HEK293 (cell line): ENCODE measurements around the gene RIPOR3.

ENCODE experiments used
- ATF2 ChIP-seq: fragments of 450-650 bp; formaldehyde crosslinking; IDR thresholded peaks from 2 replicates; pipeline ENCODE4 v1.5.1; 2016; ENCODE audit warnings: missing biosample characterization, missing genetic modification characterization, low read depth
- FEZF1 ChIP-seq: fragments of 450-650 bp; formaldehyde crosslinking; IDR thresholded peaks from 2 replicates; pipeline ENCODE4 v1.5.1; 2016; ENCODE audit warnings: missing biosample characterization, missing genetic modification characterization
- MZF1 ChIP-seq: fragments of 450-650 bp; formaldehyde crosslinking; IDR thresholded peaks from 2 replicates; pipeline ENCODE4 v1.5.1; 2017; ENCODE audit warnings: missing biosample characterization, missing genetic modification characterization, borderline replicate concordance
- REPIN1 ChIP-seq: fragments of 450-650 bp; formaldehyde crosslinking; IDR thresholded peaks from 2 replicates; pipeline ENCODE4 v1.5.1; 2017; ENCODE audit warnings: missing biosample characterization, missing genetic modification characterization, low read depth
- SCRT1 ChIP-seq: fragments of 450-650 bp; formaldehyde crosslinking; IDR thresholded peaks from 2 replicates; pipeline ENCODE4 v1.5.1; 2016; ENCODE audit warnings: missing biosample characterization, missing genetic modification characterization, borderline replicate concordance
- ZBTB11 ChIP-seq: fragments of 450-650 bp; formaldehyde crosslinking; conservative IDR thresholded peaks from 2 replicates; pipeline ENCODE4 v1.5.1; 2016; ENCODE audit warnings: low read depth, missing biosample characterization, missing genetic modification characterization
- ZFP37 ChIP-seq: fragments of 450-650 bp; formaldehyde crosslinking; IDR thresholded peaks from 2 replicates; pipeline ENCODE4 v1.5.1; 2016; ENCODE audit warnings: missing biosample characterization, missing genetic modification characterization
- ZFP69B ChIP-seq: fragments of 450-650 bp; formaldehyde crosslinking; IDR thresholded peaks from 2 replicates; pipeline ENCODE4 v1.5.1; 2016; ENCODE audit warnings: missing biosample characterization, missing genetic modification characterization
- ZNF174 ChIP-seq: fragments of 450-650 bp; formaldehyde crosslinking; IDR thresholded peaks from 2 replicates; pipeline ENCODE4 v1.5.0; 2017; ENCODE audit warnings: missing biosample characterization, mild to moderate bottlenecking, missing genetic modification characterization
- ZNF266 ChIP-seq: fragments of 450-650 bp; formaldehyde crosslinking; IDR thresholded peaks from 2 replicates; pipeline ENCODE4 v1.5.1; 2016; ENCODE audit warnings: missing biosample characterization, missing genetic modification characterization, low read depth
- ZNF274 ChIP-seq, 2 experiments: fragments of 200-500 bp in 1 of 2; fragments of 450-650 bp in 1 of 2; sonication (Bioruptor generic) in 1 of 2; formaldehyde crosslinking in 1 of 2; IDR thresholded peaks; 2 replicates each; pipeline versions ENCODE4 v1.5.1 to v1.6.1; 2014 to 2016; ENCODE audit warnings: borderline replicate concordance in 1 of 2, inconsistent platforms in 1 of 2, low read length in 1 of 2, missing biosample characterization in 1 of 2, missing genetic modification characterization in 1 of 2
- ZNF292 ChIP-seq: fragments of 450-650 bp; formaldehyde crosslinking; IDR thresholded peaks from 2 replicates; pipeline ENCODE4 v1.5.1; 2016; ENCODE audit warnings: low read depth, missing biosample characterization, missing genetic modification characterization, borderline replicate concordance
- ZNF324 ChIP-seq: fragments of 450-650 bp; formaldehyde crosslinking; IDR thresholded peaks from 2 replicates; pipeline ENCODE4 v1.5.1; 2016; ENCODE audit warnings: missing biosample characterization, missing genetic modification characterization
- ZNF398 ChIP-seq: fragments of 450-650 bp; formaldehyde crosslinking; IDR thresholded peaks from 2 replicates; pipeline ENCODE4 v1.5.1; 2017; ENCODE audit warnings: missing biosample characterization, missing genetic modification characterization
- ZNF416 ChIP-seq: fragments of 450-650 bp; formaldehyde crosslinking; IDR thresholded peaks from 2 replicates; pipeline ENCODE4 v1.5.1; 2016; ENCODE audit warnings: missing biosample characterization, missing genetic modification characterization
- ZNF426 ChIP-seq: fragments of 450-650 bp; formaldehyde crosslinking; IDR thresholded peaks from 2 replicates; pipeline ENCODE4 v1.5.1; 2017; ENCODE audit warnings: missing biosample characterization, missing genetic modification characterization, mild to moderate bottlenecking, inconsistent platforms, moderate library complexity
- ZNF473 ChIP-seq: fragments of 450-650 bp; formaldehyde crosslinking; IDR thresholded peaks from 2 replicates; pipeline ENCODE4 v1.5.1; 2017; ENCODE audit warnings: missing biosample characterization, missing genetic modification characterization
- ZNF548 ChIP-seq: fragments of 450-650 bp; formaldehyde crosslinking; IDR thresholded peaks from 2 replicates; pipeline ENCODE4 v1.5.1; 2016; ENCODE audit warnings: missing biosample characterization, missing genetic modification characterization
- ZNF670 ChIP-seq: fragments of 450-650 bp; formaldehyde crosslinking; IDR thresholded peaks from 2 replicates; pipeline ENCODE4 v1.5.1; 2016; ENCODE audit warnings: missing biosample characterization, missing genetic modification characterization, low read depth
- TF ChIP-seq, protein P1 (sequence below): fragments of 450-650 bp; formaldehyde crosslinking; IDR thresholded peaks from 2 replicates; pipeline ENCODE4 v1.5.1; 2016; ENCODE audit warnings: missing biosample characterization, missing genetic modification characterization
- TF ChIP-seq, protein P2 (sequence below): fragments of 450-650 bp; formaldehyde crosslinking; IDR thresholded peaks from 2 replicates; pipeline ENCODE4 v1.5.1; 2017; ENCODE audit warnings: missing biosample characterization, missing genetic modification characterization
- TF ChIP-seq, protein P3 (sequence below): fragments of 450-650 bp; formaldehyde crosslinking; IDR thresholded peaks from 2 replicates; pipeline ENCODE4 v1.5.1; 2016; ENCODE audit warnings: missing biosample characterization, missing genetic modification characterization
- TF ChIP-seq, protein P4 (sequence below): fragments of 450-650 bp; formaldehyde crosslinking; IDR thresholded peaks from 2 replicates; pipeline ENCODE4 v1.5.0; 2017; ENCODE audit warnings: missing biosample characterization, missing genetic modification characterization, borderline replicate concordance

The RIPOR3 gene

GRCh38 chr20:50536333-50536732 lies 155.0 kb downstream of the RIPOR3 start (continued):
- TF ChIP-seq ZBTB11 (tag by site-specific recombination) (no peak), ZNF174 (tag by site-specific recombination) (no peak), ZNF274 (IDR thresholded peaks at IDR 0.05; ENCODE audit: low read length) (no peak), ZNF274 (tag by site-specific recombination; IDR thresholded peaks at IDR 0.05; ENCODE audit: borderline replicate concordance) (no peak), MZF1 (tag by site-specific recombination) (no peak), ZNF473 (tag by site-specific recombination) (no peak), ZNF548 (no peak), ZFP37 (tag by site-specific recombination) (no peak), ZNF292 (no peak), ZNF266 (tag by site-specific recombination) (no peak), ATF2 (tag by site-specific recombination) (0 out of 2 replicates have a peak, but pooled peaks have one; percentile 16), ZNF416 (no peak), ZNF426 (tag by site-specific recombination) (no peak), ZNF324 (tag by site-specific recombination) (no peak), SCRT1 (tag by site-specific recombination) (no peak), FEZF1 (no peak), REPIN1 (tag by site-specific recombination) (no peak), ZNF670 (no peak), ZFP69B (tag by site-specific recombination) (0 out of 2 replicates have a peak, but pooled peaks have one; percentile 16), ZNF398 (tag by site-specific recombination) (no peak)
- TF ChIP-seq, protein P1, sequence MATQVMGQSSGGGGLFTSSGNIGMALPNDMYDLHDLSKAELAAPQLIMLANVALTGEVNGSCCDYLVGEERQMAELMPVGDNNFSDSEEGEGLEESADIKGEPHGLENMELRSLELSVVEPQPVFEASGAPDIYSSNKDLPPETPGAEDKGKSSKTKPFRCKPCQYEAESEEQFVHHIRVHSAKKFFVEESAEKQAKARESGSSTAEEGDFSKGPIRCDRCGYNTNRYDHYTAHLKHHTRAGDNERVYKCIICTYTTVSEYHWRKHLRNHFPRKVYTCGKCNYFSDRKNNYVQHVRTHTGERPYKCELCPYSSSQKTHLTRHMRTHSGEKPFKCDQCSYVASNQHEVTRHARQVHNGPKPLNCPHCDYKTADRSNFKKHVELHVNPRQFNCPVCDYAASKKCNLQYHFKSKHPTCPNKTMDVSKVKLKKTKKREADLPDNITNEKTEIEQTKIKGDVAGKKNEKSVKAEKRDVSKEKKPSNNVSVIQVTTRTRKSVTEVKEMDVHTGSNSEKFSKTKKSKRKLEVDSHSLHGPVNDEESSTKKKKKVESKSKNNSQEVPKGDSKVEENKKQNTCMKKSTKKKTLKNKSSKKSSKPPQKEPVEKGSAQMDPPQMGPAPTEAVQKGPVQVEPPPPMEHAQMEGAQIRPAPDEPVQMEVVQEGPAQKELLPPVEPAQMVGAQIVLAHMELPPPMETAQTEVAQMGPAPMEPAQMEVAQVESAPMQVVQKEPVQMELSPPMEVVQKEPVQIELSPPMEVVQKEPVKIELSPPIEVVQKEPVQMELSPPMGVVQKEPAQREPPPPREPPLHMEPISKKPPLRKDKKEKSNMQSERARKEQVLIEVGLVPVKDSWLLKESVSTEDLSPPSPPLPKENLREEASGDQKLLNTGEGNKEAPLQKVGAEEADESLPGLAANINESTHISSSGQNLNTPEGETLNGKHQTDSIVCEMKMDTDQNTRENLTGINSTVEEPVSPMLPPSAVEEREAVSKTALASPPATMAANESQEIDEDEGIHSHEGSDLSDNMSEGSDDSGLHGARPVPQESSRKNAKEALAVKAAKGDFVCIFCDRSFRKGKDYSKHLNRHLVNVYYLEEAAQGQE (tag by site-specific recombination): no peak
- TF ChIP-seq, protein P2, sequence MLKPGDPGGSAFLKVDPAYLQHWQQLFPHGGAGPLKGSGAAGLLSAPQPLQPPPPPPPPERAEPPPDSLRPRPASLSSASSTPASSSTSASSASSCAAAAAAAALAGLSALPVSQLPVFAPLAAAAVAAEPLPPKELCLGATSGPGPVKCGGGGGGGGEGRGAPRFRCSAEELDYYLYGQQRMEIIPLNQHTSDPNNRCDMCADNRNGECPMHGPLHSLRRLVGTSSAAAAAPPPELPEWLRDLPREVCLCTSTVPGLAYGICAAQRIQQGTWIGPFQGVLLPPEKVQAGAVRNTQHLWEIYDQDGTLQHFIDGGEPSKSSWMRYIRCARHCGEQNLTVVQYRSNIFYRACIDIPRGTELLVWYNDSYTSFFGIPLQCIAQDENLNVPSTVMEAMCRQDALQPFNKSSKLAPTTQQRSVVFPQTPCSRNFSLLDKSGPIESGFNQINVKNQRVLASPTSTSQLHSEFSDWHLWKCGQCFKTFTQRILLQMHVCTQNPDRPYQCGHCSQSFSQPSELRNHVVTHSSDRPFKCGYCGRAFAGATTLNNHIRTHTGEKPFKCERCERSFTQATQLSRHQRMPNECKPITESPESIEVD (tag by site-specific recombination): peak; percentile 83
- TF ChIP-seq, protein P3, sequence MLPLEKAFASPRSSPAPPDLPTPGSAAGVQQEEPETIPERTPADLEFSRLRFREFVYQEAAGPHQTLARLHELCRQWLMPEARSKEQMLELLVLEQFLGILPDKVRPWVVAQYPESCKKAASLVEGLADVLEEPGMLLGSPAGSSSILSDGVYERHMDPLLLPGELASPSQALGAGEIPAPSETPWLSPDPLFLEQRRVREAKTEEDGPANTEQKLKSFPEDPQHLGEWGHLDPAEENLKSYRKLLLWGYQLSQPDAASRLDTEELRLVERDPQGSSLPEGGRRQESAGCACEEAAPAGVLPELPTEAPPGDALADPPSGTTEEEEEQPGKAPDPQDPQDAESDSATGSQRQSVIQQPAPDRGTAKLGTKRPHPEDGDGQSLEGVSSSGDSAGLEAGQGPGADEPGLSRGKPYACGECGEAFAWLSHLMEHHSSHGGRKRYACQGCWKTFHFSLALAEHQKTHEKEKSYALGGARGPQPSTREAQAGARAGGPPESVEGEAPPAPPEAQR (tag by site-specific recombination): no peak
- TF ChIP-seq, protein P4, sequence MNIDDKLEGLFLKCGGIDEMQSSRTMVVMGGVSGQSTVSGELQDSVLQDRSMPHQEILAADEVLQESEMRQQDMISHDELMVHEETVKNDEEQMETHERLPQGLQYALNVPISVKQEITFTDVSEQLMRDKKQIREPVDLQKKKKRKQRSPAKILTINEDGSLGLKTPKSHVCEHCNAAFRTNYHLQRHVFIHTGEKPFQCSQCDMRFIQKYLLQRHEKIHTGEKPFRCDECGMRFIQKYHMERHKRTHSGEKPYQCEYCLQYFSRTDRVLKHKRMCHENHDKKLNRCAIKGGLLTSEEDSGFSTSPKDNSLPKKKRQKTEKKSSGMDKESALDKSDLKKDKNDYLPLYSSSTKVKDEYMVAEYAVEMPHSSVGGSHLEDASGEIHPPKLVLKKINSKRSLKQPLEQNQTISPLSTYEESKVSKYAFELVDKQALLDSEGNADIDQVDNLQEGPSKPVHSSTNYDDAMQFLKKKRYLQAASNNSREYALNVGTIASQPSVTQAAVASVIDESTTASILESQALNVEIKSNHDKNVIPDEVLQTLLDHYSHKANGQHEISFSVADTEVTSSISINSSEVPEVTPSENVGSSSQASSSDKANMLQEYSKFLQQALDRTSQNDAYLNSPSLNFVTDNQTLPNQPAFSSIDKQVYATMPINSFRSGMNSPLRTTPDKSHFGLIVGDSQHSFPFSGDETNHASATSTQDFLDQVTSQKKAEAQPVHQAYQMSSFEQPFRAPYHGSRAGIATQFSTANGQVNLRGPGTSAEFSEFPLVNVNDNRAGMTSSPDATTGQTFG (tag by site-specific recombination): no peak
